Activated CD4-positive, CD25-positive, alpha-beta regulatory T cell treated with anti-CD3 and anti-CD28 coated beads, Interleukin-2, amount 50 U/mL, for 24 hours (primary cell): ENCODE measurements around the gene RTEL1.

ENCODE experiments used
- ATAC-seq, 2 donors: fragments of 150-1000 bp; cut with Tn5 transposase; one replicate each; pipeline ENCODE4 v1.10.0; 2021; ENCODE audit warnings: mild to moderate bottlenecking in 1 of 2, moderate library complexity in 1 of 2

RTEL1 gene

GRCh38 chr20:63741676-63742380, 83.7 kb downstream of the RTEL1 start:
- no peak for ATAC-seq

- ATAC-seq = no peak
Observed at GRCh38 chr20:63742381-63743024, 84.4 kb downstream of the RTEL1 start.

GRCh38 chr20:63743210-63743970, 85.3 kb downstream of the RTEL1 start:
- ATAC-seq = no peak

GRCh38 chr20:63744158-63744557, 86.0 kb downstream of the RTEL1 start:
- no peak for ATAC-seq

- ATAC-seq = no peak
Observed at GRCh38 chr20:63744574-63745423, 86.7 kb downstream of the RTEL1 start.

GRCh38 chr20:63745424-63745805, 87.3 kb downstream of the RTEL1 start:
- ATAC-seq = no peak
